SJSA1 (cell line): ENCODE data around the gene KCNIP1. TPM values are rescaled to one million over a fixed set of nuclear protein-coding genes. Genes with fewer than 3 reads are reported as not detected.

Experiments used
- DNase-seq, 2 experiments: peaks; one replicate each; pipeline ENCODE4 v3.0.0-alpha.2; 2015 to 2020; ENCODE audit warnings: low spot score in 2 of 2, low read depth in 1 of 2
- H3K27ac ChIP-seq: fragments of 250-450 bp; sonication (Bioruptor Pico); 2 replicates; pipeline ENCODE4 v1.5.1; 2020; ENCODE audit warnings: mild to moderate bottlenecking, moderate library complexity
- H3K27me3 ChIP-seq: fragments of 250-450 bp; sonication (Bioruptor Pico); replicated peaks from 2 replicates; pipeline ENCODE4 v1.5.1; 2020; ENCODE audit warnings: mild to moderate bottlenecking, moderate library complexity
- H3K36me3 ChIP-seq: fragments of 250-450 bp; sonication (Bioruptor Pico); 2 replicates; pipeline ENCODE4 v1.5.1; 2020; ENCODE audit warnings: mild to moderate bottlenecking
- H3K4me1 ChIP-seq: fragments of 250-450 bp; sonication (Bioruptor Pico); replicated peaks from 2 replicates; pipeline ENCODE4 v1.6.1; 2021; ENCODE audit warnings: mild to moderate bottlenecking
- H3K4me3 ChIP-seq: fragments of 250-450 bp; sonication (Bioruptor Pico); 2 replicates; pipeline ENCODE4 v1.5.1; 2020; ENCODE audit warnings: mild to moderate bottlenecking
- H3K9me3 ChIP-seq: fragments of 250-450 bp; sonication (Bioruptor Pico); replicated peaks from 2 replicates; pipeline ENCODE4 v1.5.1; 2020; ENCODE audit warnings: mild to moderate bottlenecking
- total RNA-seq: library from RNA; depleted of rRNA; stranded (reverse); fragments of >200 nt; shearing (Covaris generic); gene quantifications from 2 replicates; pipeline ENCODE4 v1.2.3, GENCODE V29; 2014

KCNIP1 gene
- total RNA-seq, 1 experiment from 2014 or later: 3.1 TPM

GRCh38 chr5:170489199-170489598, 14.6 kb upstream of the KCNIP1 start:
- H3K4me3 ChIP-seq: no peak overlapping the region
- no peaks in the 10 kb centered on the region for H3K27me3 ChIP-seq
- no peaks in the 10 kb centered on the region for H3K36me3 ChIP-seq
- H3K4me1 ChIP-seq: peaks cover 37% of the 10 kb centered on the region
- no peak overlapping the region for H3K27ac ChIP-seq
- no peaks in the 10 kb centered on the region for H3K9me3 ChIP-seq
- DNase-seq: no peak

GRCh38 chr5:170490381-170490780, 13.4 kb upstream of the KCNIP1 start:
- peak overlapping the region; percentile 94 for H3K27ac ChIP-seq
- no peak overlapping the region for H3K4me3 ChIP-seq
- H3K27me3 ChIP-seq: no peaks in the 10 kb centered on the region
- no peak for DNase-seq
- H3K36me3 ChIP-seq: no peaks in the 10 kb centered on the region
- peaks cover 28% of the 10 kb centered on the region for H3K4me1 ChIP-seq
- no peaks in the 10 kb centered on the region for H3K9me3 ChIP-seq

GRCh38 chr5:170491479-170491878, 12.3 kb upstream of the KCNIP1 start:
- Histone ChIP-seq H3K4me3 (no peak overlapping the region), H3K9me3 (no peaks in the 10 kb centered on the region), H3K27ac (peak overlapping the region; percentile 94), H3K36me3 (no peaks in the 10 kb centered on the region), H3K4me1 (peaks cover 35% of the 10 kb centered on the region), H3K27me3 (no peaks in the 10 kb centered on the region)
- peak; percentile 86 to 97 for DNase-seq

GRCh38 chr5:170493028-170493820, 10.6 kb upstream of the KCNIP1 start:
- no peaks in the 10 kb centered on the region for H3K36me3 ChIP-seq
- no peak overlapping the region for H3K27ac ChIP-seq
- H3K4me1 ChIP-seq: peaks cover 53% of the 10 kb centered on the region
- H3K27me3 ChIP-seq: no peaks in the 10 kb centered on the region
- H3K9me3 ChIP-seq: no peaks in the 10 kb centered on the region
- DNase-seq: no peak
- H3K4me3 ChIP-seq: no peak overlapping the region

- no peak for DNase-seq
Observed at GRCh38 chr5:170494041-170494440, 9.8 kb upstream of the KCNIP1 start.

GRCh38 chr5:170495825-170496661, 7.8 kb upstream of the KCNIP1 start:
- Histone ChIP-seq H3K9me3 (no peaks in the 10 kb centered on the region; the same call in 1 of the 2 replicates), H3K36me3 (no peaks in the 10 kb centered on the region), H3K27me3 (no peaks in the 10 kb centered on the region), H3K4me3 (no peak overlapping the region), H3K4me1 (peaks cover 43% of the 10 kb centered on the region), H3K27ac (no peak overlapping the region)
- no peak for DNase-seq

More at GRCh38 chr5:170494041-170494440, 9.8 kb upstream of the KCNIP1 start:
- Histone ChIP-seq H3K27me3 (no peaks in the 10 kb centered on the region), H3K9me3 (no peaks in the 10 kb centered on the region), H3K36me3 (no peaks in the 10 kb centered on the region), H3K27ac (no peak overlapping the region), H3K4me1 (peaks cover 56% of the 10 kb centered on the region), H3K4me3 (no peak overlapping the region)

- no peak for DNase-seq
- peaks cover 37% of the 10 kb centered on the region for H3K4me1 ChIP-seq
- H3K36me3 ChIP-seq: no peaks in the 10 kb centered on the region
- H3K27ac ChIP-seq: no peak overlapping the region
- no peaks in the 10 kb centered on the region for H3K27me3 ChIP-seq
- H3K9me3 ChIP-seq: no peaks in the 10 kb centered on the region; the same call in 1 of the 2 replicates
- no peak overlapping the region for H3K4me3 ChIP-seq
Observed at GRCh38 chr5:170496662-170497028, 7.2 kb upstream of the KCNIP1 start.

GRCh38 chr5:170497311-170498038, 6.3 kb upstream of the KCNIP1 start:
- H3K9me3 ChIP-seq: no peaks in the 10 kb centered on the region; the same call in 1 of the 2 replicates
- no peaks in the 10 kb centered on the region for H3K36me3 ChIP-seq
- peaks cover 29% of the 10 kb centered on the region for H3K4me1 ChIP-seq
- no peak overlapping the region for H3K4me3 ChIP-seq
- H3K27ac ChIP-seq: peak overlapping the region; percentile 11; the same call in 1 of the 2 replicates
- H3K27me3 ChIP-seq: no peaks in the 10 kb centered on the region
- DNase-seq: peak; percentile 79 to 87

GRCh38 chr5:170498811-170499351, 4.9 kb upstream of the KCNIP1 start:
- DNase-seq: no peak
- peaks cover 32% of the 10 kb centered on the region for H3K4me1 ChIP-seq
- no peaks in the 10 kb centered on the region for H3K27me3 ChIP-seq
- H3K27ac ChIP-seq: no peak overlapping the region
- no peaks in the 10 kb centered on the region for H3K36me3 ChIP-seq
- no peaks in the 10 kb centered on the region; the same call in 1 of the 2 replicates for H3K9me3 ChIP-seq
- no peak overlapping the region for H3K4me3 ChIP-seq

GRCh38 chr5:170499621-170500020, 4.2 kb upstream of the KCNIP1 start:
- H3K4me1 ChIP-seq: peaks cover 40% of the 10 kb centered on the region
- no peaks in the 10 kb centered on the region for H3K36me3 ChIP-seq
- H3K27ac ChIP-seq: no peak overlapping the region
- H3K9me3 ChIP-seq: peaks cover 2% of the 10 kb centered on the region
- DNase-seq: no peak
- no peaks in the 10 kb centered on the region for H3K27me3 ChIP-seq
- no peak overlapping the region for H3K4me3 ChIP-seq

- Histone ChIP-seq H3K4me1 (peaks cover 34% of the 10 kb centered on the region), H3K9me3 (peaks cover 2% of the 10 kb centered on the region), H3K4me3 (no peak overlapping the region), H3K27ac (no peak overlapping the region), H3K36me3 (no peaks in the 10 kb centered on the region), H3K27me3 (no peaks in the 10 kb centered on the region)
- no peak for DNase-seq
Observed at GRCh38 chr5:170501361-170501760, 2.5 kb upstream of the KCNIP1 start.

- Histone ChIP-seq H3K36me3 (no peaks in the 10 kb centered on the region), H3K9me3 (peaks cover 2% of the 10 kb centered on the region), H3K27me3 (no peaks in the 10 kb centered on the region), H3K27ac (no peak overlapping the region), H3K4me1 (peaks cover 28% of the 10 kb centered on the region), H3K4me3 (no peak overlapping the region)
- no peak for DNase-seq
Observed at GRCh38 chr5:170501931-170502330, 1.9 kb upstream of the KCNIP1 start.

GRCh38 chr5:170504616-170505266, 921 bp downstream of the KCNIP1 start:
- Histone ChIP-seq H3K4me1 (peaks cover 39% of the 10 kb centered on the region), H3K36me3 (no peaks in the 10 kb centered on the region), H3K27ac (no peak overlapping the region), H3K4me3 (peak overlapping the region; percentile 44), H3K27me3 (no peaks in the 10 kb centered on the region), H3K9me3 (peaks cover 2% of the 10 kb centered on the region)
- DNase-seq: no peak
